ENCODE measurements around the gene TBRG4.
"Not testable (repeated sequence)": the region's sequence is repeated elsewhere in the genome, so short reads cannot be mapped to it uniquely, and the experiment has no call there.

DNA sequence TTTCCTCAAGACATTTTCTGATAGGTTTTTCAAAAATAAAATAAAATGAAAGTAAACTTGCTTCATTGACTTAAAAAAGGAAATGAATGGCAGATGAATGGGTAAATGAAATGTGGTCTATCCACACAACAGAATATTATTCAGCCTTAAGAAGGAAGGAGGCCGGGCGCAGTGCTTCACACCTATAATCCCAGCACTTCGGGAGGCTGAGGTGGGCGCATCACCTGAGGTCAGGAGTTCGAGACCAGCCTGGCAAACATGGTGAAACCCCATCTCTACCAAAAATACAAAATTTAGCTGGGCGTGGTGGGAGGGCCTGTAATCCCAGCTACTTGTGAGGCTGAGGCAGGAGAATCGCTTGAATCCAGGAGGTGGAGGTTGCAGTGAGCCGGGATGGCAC lies 42.4 kb upstream of the TBRG4 start:
- TF ChIP-seq YY1 (IDR thresholded peaks at IDR 0.05; ENCODE audit: insufficient read depth, insufficient read length); SUZ12 (IDR thresholded peaks at IDR 0.05; ENCODE audit: extremely low read depth, insufficient read depth, insufficient read length): not testable (repeated sequence)
